Peyer's patch (tissue), 4 donors: ENCODE measurements around the gene SRA1. TPM values are rescaled to one million over a fixed set of nuclear protein-coding genes. Genes with fewer than 3 reads are reported as not detected.
"Not testable (repeated sequence)": the region's sequence is repeated elsewhere in the genome, so short reads cannot be mapped to it uniquely, and the experiment has no call there.

ENCODE experiments used
- DNase-seq, 3 donors: peaks; one replicate each; pipeline ENCODE4 v3.0.0-alpha.2; 2017 to 2019
- H3K27ac ChIP-seq, 4 donors: fragments of 200-600 bp; sonication (generic); one replicate each; pipeline ENCODE4 v1.5.1; 2016 to 2019
- H3K27me3 ChIP-seq, 2 donors: fragments of 200-600 bp; sonication (generic); one replicate each; pipeline ENCODE4 v1.5.1; 2019
- H3K36me3 ChIP-seq, 3 donors: fragments of 200-600 bp; sonication (generic); one replicate each; pipeline ENCODE4 v1.5.1; 2016 to 2019
- H3K4me1 ChIP-seq, 4 donors: fragments of 200-600 bp; sonication (generic); one replicate each; pipeline ENCODE4 v1.5.1; 2016 to 2019
- H3K4me3 ChIP-seq, 4 donors: fragments of 200-600 bp; sonication (generic); 1 replicate in 3 of 4; 2 replicates in 1 of 4; pipeline ENCODE4 v1.5.1; 2016 to 2019; ENCODE audit warnings: mild to moderate bottlenecking in 1 of 4
- H3K9me3 ChIP-seq, 4 donors: fragments of 200-600 bp; sonication (generic); one replicate each; pipeline ENCODE4 v1.5.1; 2016 to 2019; ENCODE audit warnings: mild to moderate bottlenecking in 1 of 4
- POLR2A ChIP-seq, 2 donors: fragments of 450-650 bp; IDR thresholded peaks; one replicate each; pipeline ENCODE4 v1.5.1; 2017; ENCODE audit warnings: antibody characterized with exemption in 2 of 2, mild to moderate bottlenecking in 2 of 2, moderate library complexity in 2 of 2
- total RNA-seq, 4 donors: library from RNA; depleted of rRNA; stranded (reverse); fragments of >200 nt; gene quantifications; one replicate each; pipeline ENCODE4 v1.1.0, GENCODE V29; 2016
- TF ChIP-seq, protein P1 (sequence below), 6 experiments: fragments of 450-650 bp in 4 of 6; fragments of 200-600 bp in 2 of 6; sonication (generic) in 1 of 6; IDR thresholded peaks; one replicate each; pipeline ENCODE4 v1.5.1; 2017 to 2019; ENCODE audit warnings: antibody characterized with exemption in 6 of 6, mild to moderate bottlenecking in 3 of 6, moderate library complexity in 1 of 6

SRA1 gene
- total RNA-seq, 4 donors from 2014 or later: 19.8 to 38.6 (median 27.5) TPM

DNA sequence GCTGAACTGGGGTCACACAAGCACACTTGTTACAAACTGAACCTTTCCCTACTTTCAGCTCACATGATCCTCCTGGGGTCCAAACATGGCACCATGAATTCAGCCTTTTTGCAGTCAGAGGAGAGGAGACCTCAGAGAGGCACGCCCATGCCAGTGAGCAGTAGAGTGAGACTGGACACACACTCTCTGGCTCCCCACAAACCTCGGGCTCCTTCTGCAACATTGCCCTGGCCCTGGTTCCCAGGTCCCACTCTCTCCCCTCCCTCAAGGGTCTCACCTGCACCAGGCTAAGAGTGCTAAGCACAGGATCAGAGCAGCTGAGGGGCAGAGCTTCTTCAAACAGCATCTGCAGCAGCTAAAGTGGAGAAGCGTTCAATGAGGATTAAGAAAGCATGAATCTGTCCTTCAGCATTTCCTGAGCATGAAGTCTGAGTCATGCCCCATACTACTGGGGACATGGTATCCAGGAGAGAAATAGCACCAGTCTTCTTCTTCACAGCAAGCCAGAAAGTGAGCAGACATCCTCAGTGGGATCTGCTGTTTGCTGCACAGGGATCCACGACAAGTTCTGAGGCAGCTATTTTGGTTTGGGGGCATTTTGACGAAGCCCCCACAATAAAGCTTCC lies 34.6 kb upstream of the SRA1 start:
- H3K9me3 ChIP-seq: no peaks in the 10 kb centered on the region
- no peak overlapping the region for H3K27ac ChIP-seq
- H3K36me3 ChIP-seq: no peaks in the 10 kb centered on the region
- no peaks in the 10 kb centered on the region for H3K4me1 ChIP-seq
- H3K4me3 ChIP-seq: no peak overlapping the region
- H3K27me3 ChIP-seq: no peaks in the 10 kb centered on the region
- DNase-seq: no peak
- no peak for TF ChIP-seq POLR2A (IDR thresholded peaks at IDR 0.05)

DNA sequence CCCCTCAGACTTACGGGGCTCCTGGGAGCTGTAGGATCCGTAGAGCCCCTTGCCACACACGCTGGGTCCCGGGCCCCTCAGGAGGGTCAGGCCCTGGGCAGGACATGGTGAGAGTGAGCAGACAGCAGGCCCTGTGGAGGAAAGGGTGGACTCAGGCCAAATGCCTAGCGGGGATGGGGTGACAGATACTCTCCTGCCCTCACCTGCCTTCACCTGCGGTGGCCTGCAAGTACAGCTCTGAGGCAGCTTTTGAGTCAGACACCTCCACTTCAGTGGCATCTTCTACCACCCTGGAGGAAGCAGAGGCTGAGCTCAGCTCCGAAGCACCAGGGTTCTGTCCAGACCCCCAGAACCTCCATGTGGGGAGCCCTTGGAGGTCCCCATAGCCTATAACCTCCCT lies 33.6 kb upstream of the SRA1 start:
- Histone ChIP-seq H3K27ac (no peak overlapping the region), H3K36me3 (no peaks in the 10 kb centered on the region), H3K9me3 (no peaks in the 10 kb centered on the region), H3K27me3 (no peaks in the 10 kb centered on the region), H3K4me1 (no peaks in the 10 kb centered on the region), H3K4me3 (no peak overlapping the region)
- no peak for TF ChIP-seq POLR2A (IDR thresholded peaks at IDR 0.05)
- TF ChIP-seq, protein P1, sequence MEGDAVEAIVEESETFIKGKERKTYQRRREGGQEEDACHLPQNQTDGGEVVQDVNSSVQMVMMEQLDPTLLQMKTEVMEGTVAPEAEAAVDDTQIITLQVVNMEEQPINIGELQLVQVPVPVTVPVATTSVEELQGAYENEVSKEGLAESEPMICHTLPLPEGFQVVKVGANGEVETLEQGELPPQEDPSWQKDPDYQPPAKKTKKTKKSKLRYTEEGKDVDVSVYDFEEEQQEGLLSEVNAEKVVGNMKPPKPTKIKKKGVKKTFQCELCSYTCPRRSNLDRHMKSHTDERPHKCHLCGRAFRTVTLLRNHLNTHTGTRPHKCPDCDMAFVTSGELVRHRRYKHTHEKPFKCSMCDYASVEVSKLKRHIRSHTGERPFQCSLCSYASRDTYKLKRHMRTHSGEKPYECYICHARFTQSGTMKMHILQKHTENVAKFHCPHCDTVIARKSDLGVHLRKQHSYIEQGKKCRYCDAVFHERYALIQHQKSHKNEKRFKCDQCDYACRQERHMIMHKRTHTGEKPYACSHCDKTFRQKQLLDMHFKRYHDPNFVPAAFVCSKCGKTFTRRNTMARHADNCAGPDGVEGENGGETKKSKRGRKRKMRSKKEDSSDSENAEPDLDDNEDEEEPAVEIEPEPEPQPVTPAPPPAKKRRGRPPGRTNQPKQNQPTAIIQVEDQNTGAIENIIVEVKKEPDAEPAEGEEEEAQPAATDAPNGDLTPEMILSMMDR (IDR thresholded peaks at IDR 0.05): no peak
- DNase-seq: no peak

DNA sequence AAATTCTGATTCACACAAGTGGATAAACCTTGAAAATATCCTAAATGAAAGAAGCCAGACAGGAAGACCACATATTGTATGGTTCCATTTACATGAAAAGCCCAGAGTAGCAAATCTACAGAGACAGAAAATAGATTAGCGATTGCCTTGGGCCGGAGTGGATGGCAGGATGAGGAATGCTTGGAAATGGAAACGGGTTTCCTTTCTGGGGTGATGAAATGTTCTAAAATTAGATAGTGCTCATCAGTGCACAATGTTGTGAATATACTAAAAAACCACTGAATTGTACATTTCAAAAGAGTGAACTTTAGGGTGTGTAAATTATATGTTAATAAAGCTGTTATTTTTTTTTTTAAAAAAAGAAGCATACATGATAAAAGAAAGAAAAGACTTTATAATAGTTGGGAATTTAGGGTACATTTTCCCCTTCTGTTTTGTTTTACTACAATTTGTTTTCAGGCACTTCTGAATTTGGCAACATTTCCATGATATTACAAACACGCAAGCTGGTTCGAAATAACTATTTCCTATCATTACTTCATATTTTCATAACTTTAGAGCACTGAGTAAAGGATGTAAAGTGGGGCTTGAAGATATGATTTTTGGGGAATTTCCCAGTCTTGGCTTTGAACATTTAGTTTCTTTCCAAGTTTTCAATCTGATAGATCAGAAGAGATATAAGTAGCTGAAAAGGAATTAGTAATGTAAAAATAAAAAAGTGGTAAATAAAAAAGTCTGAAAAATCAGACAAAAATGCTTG lies 31.2 kb upstream of the SRA1 start:
- no peaks in the 10 kb centered on the region for H3K36me3 ChIP-seq
- no peaks in the 10 kb centered on the region for H3K27me3 ChIP-seq
- H3K4me1 ChIP-seq: no peaks in the 10 kb centered on the region
- H3K4me3 ChIP-seq: no peak overlapping the region
- TF ChIP-seq, protein P1 (IDR thresholded peaks at IDR 0.05): no peak
- no peak for TF ChIP-seq POLR2A (IDR thresholded peaks at IDR 0.05)
- no peak for DNase-seq
- H3K27ac ChIP-seq: peak overlapping the region in 2 of 4 donors; percentile 19 to 43
- no peaks in the 10 kb centered on the region for H3K9me3 ChIP-seq

DNA sequence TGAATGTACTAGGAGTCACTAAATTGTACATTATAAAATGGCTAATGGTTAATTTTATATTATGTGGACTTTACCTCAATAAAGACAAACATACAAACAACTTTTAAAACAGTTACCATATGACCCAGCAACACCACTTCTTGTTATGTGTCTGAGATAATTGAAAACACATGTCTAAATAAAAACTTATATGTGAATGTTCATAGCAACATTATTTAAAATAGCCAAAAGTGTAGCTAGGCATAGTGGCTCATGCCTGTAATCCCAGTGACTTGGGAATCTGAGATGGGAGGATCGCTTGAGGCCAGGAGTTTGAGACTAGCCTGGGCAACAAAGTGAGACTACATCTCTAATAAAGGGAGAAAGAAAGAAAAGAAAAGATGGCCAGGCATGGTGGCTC lies 30.2 kb upstream of the SRA1 start:
- Histone ChIP-seq H3K4me3 (no peak overlapping the region), H3K27me3 (no peaks in the 10 kb centered on the region), H3K4me1 (no peaks in the 10 kb centered on the region), H3K36me3 (no peaks in the 10 kb centered on the region), H3K27ac (no peak overlapping the region), H3K9me3 (no peaks in the 10 kb centered on the region)
- TF ChIP-seq POLR2A (IDR thresholded peaks at IDR 0.05): no peak
- TF ChIP-seq, protein P1 (IDR thresholded peaks at IDR 0.05): no peak
- no peak for DNase-seq

DNA sequence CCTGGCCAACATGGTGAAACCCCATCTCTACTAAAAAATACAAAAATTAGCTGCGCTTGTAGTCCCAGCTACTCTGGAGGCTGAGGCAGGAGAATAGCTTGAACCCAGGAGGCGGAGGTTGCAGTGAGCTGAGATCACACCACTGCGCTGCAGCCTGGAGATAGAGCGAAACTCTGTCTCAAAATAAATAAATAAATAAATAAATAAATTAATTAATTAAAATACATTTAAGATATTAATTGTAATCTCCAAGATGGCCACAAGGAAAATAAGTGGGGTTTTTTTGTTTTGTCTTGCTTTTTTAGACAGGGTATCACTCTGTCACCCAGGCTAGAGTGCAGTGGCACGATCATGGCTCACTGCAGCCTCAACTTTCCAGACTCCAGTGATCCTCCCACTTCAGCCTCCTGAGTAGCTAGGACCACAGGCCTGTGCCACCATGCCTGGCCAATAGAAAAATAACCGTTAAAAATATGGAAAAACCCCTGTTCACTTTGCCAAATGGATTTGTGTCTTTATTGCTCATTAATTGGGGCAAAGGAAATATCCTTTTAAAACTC lies 22.0 kb upstream of the SRA1 start:
- not testable (repeated sequence) for H3K27ac ChIP-seq, H3K4me1 ChIP-seq, H3K27me3 ChIP-seq, H3K9me3 ChIP-seq, H3K36me3 ChIP-seq, DNase-seq, H3K4me3 ChIP-seq

DNA sequence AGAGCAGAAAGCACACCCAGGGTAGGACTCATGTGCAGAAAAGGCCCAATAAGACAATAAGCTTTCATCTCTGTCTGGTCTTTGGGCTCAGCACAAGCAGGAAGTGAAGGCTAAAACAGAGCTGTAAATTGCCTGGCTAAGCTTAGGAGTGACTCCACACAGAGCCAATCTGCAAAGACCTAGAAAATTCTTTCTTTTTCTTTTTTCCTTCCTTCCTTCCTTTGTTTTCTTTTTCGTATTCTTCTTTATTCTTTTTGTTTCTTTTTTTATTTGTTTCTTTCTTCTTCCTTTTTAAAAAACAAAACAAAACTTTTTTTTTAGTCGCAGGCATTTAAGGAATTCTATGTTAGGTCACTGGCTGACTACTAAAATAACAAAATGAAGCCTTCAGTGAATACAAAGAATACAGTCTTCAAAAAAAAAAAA lies 19.5 kb upstream of the SRA1 start:
- TF ChIP-seq, protein P1 (IDR thresholded peaks at IDR 0.05): no peak
- TF ChIP-seq POLR2A (IDR thresholded peaks at IDR 0.05): no peak
- no peak overlapping the region for H3K4me3 ChIP-seq
- no peaks in the 10 kb centered on the region for H3K4me1 ChIP-seq
- H3K36me3 ChIP-seq: no peaks in the 10 kb centered on the region
- no peaks in the 10 kb centered on the region for H3K27me3 ChIP-seq
- DNase-seq: no peak
- H3K27ac ChIP-seq: no peak overlapping the region
- no peaks in the 10 kb centered on the region for H3K9me3 ChIP-seq
